HG02885 (cell line): Measurements from ENCODE around the gene GJB4.

Experiments
- ATAC-seq: cut with Tn5 transposase; IDR thresholded peaks from one replicate; pipeline ENCODE4 v1.9.1; 2021; ENCODE audit warnings: mild to moderate bottlenecking; ENCODE audit not compliant: unreplicated experiment, poor library complexity

GJB4 gene

DNA sequence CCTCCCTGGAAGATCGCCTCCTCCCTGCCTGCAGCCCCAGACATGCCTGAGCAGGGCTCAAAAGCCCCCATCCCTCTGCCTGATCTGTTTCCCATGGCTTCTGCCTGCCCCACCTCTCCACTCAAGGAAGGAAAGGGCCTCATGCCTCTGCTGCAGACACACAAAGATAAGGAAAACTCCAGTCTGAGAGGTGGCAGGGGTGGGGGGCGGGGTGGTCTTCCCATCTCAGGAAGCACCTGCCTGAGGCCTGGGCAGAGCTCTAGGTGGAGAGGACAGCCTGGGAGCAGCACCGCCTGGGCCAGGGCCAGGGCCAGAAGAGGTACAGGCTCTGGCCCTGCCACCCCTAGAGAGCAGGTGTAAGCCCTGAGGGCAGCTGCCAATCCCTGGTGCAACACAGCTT, 17.4 kb downstream of the GJB4 start:
- ATAC-seq: no peak

DNA sequence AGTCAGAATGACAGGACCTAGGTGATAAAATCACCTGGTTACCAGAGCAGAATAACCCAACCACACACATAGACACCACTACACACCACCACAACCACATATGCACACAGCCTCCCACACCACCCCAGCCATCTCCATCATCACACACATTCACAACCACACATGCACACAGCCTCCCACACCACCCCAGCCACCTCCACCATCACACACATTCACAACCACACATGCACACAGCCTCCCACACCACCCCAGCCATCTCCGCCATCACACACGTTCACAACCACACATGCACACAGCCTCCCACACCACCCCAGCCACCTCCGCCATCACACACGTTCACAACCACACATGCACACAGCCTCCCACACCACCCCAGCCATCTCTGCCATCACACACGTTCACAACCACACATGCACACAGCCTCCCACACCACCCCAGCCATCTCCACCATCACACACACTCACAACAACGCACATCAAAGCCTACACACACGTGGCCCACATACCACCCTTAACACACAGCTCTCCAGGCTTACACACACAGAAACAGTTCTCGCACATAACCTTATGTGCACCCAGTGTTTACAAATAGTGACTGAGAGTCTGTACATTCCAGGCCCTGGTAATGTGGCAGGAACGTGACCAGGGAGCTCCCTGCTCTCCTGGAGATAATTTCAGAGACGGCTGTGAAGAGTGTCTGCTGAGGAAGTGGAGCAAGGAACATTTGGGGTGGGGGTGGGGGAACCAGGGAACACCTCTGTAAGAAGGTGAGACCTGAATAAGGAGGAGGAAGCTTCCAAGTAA, 18.2 kb downstream of the GJB4 start:
- no peak for ATAC-seq

DNA sequence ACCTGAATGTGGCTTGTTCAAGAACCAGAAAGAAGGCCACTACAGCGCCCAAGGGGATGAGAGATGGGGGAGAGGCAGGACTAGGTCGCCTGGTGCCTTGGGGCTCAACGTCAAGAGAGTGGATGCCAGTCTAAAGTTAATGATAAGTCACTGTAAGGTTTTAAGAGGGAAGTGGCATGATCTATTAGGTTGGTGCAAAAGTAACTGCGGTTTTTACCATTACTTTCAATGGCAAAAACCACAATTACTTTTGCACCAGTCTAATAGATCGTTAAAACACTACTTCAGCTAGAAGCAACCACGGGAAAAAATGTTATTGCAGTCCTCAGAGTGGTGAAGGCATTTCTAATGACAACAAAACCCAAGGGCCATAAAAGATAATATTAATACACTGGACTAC, 18.8 kb downstream of the GJB4 start:
- ATAC-seq: no peak

DNA sequence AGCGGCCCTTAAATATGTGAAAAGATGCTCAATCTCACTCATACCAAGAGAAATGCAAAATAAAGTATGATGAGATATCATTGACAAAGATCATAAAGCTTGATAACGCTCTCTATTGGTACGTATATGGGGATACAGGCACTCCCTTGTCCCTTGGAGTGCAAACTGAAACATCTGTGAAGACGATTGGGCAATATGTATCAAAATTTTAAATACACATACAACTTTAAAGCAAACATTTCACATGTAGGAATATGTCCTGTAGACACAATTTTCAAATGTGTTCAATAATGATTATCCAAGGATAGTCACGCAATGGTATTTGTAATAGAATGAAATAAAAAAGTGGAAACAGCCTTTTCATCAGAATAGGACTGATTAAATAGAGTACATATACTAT, 19.5 kb downstream of the GJB4 start:
- ATAC-seq: no peak

DNA sequence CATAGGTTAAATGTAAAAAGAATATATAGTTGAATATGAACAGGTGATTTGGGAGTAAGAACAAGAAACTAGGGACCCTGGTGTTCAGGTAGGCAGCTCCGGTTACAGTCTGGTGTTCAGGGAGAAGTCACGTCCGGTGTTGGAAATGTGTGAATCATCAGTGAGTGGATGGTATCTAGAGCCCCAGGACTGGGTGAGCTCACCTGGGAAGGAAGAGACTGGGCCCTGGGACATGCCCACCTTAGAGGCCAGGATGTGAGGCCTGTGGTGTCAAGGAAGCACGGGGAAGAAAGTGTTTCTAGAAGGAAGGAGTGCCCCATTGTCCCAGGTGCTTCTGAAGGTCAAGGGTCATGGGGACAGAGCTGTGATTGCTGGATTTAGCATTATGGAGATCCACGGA, 20.0 kb downstream of the GJB4 start:
- ATAC-seq: no peak

DNA sequence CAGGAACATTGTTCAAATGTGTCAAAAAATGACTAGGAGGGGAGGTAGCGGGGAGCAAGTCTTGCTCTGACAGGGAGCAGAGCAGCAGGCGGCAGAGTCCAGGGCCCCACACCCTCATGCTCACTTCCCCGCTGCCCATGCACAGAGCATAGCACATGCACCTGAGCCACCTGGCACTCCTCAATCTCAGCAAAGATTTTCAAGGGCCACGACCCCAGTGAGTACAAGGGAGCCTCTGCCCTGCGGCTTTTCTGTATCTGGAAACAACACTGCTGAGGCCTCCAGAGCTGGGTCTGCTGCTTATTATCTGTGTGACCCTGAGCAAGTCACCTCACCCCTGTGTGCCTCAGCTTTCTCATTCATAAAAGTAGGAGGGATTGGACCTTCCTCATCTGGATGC, 20.4 kb downstream of the GJB4 start:
- ATAC-seq: no peak

DNA sequence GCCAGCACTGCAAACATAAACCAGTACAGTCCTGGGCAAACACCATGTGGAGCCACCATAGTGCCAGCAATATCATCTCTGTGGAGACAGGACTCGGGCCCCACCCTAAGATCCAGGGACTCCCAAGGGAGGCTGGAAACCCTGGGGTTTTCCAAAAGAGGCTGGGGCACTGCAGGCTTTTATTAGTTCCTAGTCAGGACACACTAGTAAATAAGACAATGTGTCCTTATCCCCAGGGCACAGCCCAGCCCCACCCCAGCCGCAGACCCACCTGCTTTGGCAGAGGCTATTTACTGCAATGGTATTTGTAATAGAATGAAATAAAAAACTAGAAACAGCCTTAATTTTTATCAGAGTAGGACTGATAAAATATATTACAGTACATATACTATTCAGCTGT, 21.0 kb downstream of the GJB4 start:
- ATAC-seq: no peak

DNA sequence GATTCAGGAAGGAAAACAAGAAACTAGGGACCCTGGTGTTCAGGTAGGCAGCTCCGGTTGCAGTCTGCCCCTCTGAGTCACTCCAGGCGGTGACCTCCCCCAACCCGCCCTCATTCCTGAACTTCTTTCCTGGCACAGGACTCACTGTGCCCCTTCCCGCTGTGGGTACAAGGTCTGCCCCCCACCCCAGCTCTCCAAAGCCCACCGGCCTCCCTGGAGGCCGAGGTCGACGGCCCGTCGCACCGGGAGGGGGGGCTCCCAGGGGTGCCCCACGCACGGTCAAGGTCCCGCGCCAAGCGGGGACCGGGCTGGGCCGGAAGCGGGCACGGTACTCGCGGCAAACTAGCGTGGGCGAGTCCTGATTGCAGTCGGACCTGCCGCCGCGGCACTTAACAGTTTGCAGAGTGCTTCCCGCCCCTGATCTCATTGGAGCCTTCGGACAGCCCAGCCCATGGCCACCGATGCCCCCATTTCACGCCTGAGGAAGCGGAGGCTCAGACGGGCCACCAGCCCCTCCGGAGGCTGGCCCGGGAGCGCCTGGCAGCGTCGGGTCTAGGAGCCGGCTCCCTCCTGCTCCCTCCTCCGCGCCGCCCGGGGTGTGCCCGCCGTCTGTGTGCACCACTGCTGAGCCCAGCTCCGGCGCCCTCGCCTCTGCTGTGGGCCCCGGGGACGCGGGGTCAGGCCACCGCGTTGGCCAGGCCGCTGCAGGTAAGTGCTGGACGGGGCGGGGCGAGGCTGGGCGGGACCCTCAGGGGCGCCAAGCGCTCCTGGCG, 21.7 kb downstream of the GJB4 start, which contains the start of gene GJB3:
Gene GJB3 (plus strand): TSS at position 144 of the 773 bp plus-strand sequence. CDS start 3,549 bp downstream, outside the sequence.
- no peak for ATAC-seq

DNA sequence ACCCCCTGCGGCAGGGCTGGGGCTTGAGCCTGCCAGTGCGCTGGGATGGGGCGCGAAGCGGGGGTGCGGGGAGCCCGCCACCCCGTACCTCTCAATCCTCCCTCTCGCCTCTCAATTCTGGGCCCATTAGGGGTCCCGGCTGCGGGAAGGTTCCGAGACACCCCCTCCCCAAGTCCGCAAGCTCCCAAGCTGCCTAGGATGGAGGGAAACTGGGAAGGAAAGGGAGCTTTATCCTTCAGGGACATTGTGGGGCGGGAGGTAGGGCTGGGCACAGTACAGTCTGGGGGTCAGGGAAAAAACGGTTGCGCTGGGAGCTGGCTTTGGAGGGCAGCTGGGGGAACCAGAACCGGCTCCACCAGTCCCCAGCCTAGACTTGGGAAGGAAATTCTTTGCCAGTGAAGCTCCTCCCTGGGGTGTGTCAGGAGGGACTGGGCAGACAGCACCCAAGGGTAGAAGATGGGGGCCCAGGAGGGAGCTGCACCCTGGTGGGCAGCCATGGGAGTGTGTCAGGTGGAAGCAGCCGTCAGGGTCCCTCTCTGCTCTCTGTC, 22.4 kb downstream of the GJB4 start:
- no peak for ATAC-seq

DNA sequence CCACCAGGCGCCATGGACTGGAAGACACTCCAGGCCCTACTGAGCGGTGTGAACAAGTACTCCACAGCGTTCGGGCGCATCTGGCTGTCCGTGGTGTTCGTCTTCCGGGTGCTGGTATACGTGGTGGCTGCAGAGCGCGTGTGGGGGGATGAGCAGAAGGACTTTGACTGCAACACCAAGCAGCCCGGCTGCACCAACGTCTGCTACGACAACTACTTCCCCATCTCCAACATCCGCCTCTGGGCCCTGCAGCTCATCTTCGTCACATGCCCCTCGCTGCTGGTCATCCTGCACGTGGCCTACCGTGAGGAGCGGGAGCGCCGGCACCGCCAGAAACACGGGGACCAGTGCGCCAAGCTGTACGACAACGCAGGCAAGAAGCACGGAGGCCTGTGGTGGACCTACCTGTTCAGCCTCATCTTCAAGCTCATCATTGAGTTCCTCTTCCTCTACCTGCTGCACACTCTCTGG, 25.2 kb downstream of the GJB4 start:
- no peak for ATAC-seq

DNA sequence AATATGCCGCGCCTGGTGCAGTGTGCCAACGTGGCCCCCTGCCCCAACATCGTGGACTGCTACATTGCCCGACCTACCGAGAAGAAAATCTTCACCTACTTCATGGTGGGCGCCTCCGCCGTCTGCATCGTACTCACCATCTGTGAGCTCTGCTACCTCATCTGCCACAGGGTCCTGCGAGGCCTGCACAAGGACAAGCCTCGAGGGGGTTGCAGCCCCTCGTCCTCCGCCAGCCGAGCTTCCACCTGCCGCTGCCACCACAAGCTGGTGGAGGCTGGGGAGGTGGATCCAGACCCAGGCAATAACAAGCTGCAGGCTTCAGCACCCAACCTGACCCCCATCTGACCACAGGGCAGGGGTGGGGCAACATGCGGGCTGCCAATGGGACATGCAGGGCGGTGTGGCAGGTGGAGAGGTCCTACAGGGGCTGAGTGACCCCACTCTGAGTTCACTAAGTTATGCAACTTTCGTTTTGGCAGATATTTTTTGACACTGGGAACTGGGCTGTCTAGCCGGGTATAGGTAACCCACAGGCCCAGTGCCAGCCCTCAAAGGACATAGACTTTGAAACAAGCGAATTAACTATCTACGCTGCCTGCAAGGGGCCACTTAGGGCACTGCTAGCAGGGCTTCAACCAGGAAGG, 25.8 kb downstream of the GJB4 start:
- no peak for ATAC-seq

DNA sequence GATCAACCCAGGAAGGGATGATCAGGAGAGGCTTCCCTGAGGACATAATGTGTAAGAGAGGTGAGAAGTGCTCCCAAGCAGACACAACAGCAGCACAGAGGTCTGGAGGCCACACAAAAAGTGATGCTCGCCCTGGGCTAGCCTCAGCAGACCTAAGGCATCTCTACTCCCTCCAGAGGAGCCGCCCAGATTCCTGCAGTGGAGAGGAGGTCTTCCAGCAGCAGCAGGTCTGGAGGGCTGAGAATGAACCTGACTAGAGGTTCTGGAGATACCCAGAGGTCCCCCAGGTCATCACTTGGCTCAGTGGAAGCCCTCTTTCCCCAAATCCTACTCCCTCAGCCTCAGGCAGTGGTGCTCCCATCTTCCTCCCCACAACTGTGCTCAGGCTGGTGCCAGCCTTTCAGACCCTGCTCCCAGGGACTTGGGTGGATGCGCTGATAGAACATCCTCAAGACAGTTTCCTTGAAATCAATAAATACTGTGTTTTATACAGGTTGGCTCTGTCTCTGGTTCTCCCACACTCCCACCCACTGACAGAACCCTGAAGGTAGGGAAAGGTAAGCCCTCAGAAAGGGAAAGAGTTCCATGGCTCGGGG, 26.4 kb downstream of the GJB4 start:
- ATAC-seq: no peak

DNA sequence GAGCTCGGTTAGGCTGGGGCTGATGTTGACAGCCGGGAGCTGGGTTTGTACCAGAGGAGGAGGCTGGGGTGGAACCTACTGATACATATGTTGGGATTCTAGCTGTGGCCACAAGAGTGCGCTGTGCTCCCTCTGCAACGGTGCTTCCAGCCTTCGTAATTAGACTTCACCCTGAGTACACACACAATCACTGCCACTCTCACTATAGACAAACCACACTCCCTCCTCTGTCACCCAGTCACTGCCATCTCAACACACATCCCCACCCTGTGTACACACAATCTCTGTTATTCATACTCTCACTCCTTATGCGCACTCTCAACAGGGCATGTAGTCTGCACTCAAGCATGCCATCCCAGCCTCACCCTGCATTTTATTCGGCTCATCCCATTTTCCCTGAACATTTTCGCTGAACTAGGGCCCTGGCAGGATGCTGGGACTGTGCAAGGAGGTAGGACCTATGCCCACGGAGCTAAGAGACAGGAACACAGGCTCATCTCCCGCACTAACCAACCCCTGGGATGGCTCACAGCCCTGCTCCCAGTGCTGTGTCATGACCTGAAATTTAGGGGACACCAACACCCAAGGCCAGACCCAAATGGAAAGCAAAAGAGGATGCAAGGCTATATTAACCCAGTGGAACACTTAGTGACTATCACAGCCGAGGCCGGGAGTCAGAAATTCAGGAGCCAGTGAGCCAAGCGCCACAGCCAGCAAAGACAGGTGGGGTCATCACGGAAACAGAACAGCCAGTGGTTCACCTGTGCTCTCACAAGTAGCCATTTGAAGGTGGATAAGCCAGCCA, 27.2 kb downstream of the GJB4 start:
- no peak for ATAC-seq

DNA sequence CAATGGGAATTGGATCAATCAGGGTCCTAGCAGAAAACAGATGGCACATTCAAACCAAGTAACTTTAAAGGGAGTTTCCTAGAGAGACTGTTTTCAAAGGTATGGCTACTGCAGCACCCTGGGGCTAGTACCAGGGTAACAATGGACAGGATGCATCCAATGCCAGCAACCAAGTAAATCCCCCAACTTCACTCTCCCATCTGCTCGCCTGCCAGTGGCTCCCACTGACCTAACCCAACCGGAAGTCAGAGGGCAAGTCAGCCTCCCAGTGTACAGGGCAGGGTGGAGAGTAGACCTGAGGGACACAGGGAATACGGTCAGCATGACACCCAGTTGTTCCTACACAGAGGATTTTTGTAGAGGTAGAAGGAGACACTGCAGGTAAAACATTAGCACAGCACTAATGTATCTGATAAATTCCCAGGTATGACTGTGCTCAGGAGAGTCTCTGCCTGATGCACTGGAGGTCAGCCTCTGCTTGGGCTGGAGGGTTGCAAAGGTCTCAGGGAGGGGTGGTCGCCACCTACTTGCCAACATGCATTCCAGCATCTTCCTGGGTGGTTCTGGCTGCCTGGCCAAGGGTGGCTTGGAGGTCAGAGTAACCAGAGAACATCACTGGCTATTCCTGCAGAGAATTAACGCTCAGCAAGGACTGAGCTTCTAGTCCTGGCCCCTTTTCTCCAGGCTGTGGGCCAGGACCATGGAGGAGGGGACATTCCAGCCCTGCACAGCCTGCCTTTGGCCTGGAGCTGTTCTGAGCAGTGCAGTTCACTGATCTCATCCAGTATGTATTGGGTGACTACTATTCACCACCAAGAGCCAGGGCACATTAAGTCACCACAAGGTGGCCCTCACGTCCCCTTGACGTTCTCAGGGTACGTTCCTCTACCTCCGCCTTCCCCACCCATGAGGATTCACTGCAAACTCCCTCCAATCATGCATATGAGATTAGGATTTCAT, 28.2 kb downstream of the GJB4 start:
- ATAC-seq: no peak

DNA sequence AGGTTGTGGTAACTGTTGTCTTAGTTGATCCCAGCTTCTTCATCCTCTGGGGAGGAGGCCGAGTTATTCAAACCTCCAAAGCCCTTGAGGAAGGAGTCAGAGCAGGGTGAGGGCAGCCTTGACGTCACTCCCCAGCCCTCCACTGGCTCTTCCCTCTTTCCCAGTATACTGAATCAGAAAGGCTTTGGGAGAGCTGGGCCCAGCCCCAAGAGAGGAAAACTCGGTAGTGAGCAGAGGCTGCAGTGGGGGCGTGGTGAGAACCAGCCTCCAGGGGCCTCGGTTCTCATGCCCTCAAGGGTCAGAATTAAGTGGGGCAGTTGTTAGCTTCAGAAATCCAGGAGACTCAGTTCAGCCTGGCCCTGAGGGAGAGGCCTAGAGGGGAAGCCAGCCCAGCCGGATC, 31.4 kb downstream of the GJB4 start:
- ATAC-seq: no peak

DNA sequence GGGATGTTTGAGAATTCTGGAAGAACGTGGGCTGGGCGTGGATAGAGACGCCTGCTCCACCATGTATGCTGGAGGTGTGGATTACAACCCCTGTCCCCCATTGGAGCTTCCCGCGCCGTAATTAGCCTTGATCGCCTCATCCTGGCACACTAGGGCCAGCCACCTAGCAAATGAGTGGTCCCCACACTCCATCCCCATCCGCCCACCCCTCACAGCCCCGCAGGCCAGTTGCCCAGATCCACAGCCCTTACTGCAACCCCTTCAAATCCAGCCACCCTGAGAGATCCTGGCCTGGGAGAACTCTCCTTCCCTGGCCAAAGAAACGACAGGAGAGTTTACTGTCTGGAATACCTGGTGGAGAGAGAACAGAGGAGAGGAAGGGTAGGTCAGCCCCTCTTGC, 32.9 kb downstream of the GJB4 start:
- ATAC-seq: no peak

DNA sequence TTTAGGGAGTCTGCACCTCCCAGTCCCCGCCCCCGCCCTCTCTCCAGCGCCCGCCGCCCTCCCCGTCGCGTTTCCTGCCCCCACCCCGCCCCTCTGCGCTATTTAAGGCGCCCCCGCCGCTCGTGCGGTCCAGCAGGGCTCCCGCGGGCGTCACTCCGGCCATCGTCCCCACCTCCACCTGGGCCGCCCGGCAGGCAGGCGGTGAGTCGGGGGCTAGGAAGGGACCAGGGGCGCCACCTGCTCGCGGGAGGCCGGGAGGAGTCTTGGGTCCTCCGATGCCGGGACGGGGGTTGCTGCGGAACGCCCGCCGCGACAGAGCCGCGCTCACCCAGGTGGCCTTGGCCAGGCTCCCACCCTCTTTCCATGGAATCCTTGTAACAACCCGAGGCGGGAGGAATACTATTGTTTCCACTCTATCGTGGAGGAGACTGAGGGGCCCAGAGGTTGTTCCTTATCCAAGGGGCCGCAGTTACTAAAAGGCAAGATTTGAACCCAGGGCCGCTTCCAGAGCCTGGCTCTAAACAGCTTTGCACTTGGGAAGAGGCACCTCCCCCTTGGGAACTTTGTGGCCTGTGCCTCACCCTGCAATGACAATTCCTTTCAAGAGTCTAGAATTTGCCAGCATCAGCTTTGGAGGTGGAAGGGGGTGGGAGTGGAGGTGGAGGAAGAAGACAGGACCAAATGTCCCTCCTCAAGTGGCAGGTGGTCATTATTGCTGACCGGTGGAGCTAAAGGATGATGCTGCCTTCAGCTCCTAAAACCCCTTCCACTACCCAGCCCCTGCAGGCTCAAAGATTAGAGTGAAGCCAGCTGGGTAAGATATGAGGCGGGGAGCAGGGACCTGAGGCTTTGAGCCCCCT, 33.6 kb downstream of the GJB4 start, which contains the start of gene GJA4:
Gene GJA4 (plus strand): TSS at position 132 of the 860 bp plus-strand sequence. CDS start 1,215 bp downstream, outside the sequence.
- no peak for ATAC-seq
